Natural killer cell (primary cell): ENCODE data around the gene MRPS11. TPM values are rescaled to one million over a fixed set of nuclear protein-coding genes. Genes with fewer than 3 reads are reported as not detected.

Source experiments
- ATAC-seq, 3 donors: fragments of 150-1000 bp in 2 of 3; fragments of 200-7000 bp in 1 of 3; cut with Tn5 transposase; 1 replicate in 1 of 3; 2 replicates in 2 of 3; pipeline ENCODE4 v1.10.0; 2021; ENCODE audit warnings: mild to moderate bottlenecking in 2 of 3, moderate library complexity in 2 of 3
- DNase-seq, 2 donors: peaks; one replicate each; pipeline versions ENCODE4 v3.0.0 to v3.0.0-alpha.2; 2013 to 2021; ENCODE audit warnings: mixed read lengths in 1 of 2
- H3K27ac ChIP-seq: one replicate; pipeline ENCODE4 v1.5.1; 2013; ENCODE audit warnings: mild to moderate bottlenecking, low read length
- H3K27me3 ChIP-seq: one replicate; pipeline ENCODE4 v1.6.1; 2013; ENCODE audit warnings: low read length; ENCODE audit not compliant: control insufficient read depth, insufficient read depth
- H3K36me3 ChIP-seq: one replicate; pipeline ENCODE4 v1.6.1; 2013; ENCODE audit warnings: low read length; ENCODE audit not compliant: control insufficient read depth, insufficient read depth
- H3K4me1 ChIP-seq: one replicate; pipeline ENCODE4 v1.6.1; 2013; ENCODE audit warnings: low read length; ENCODE audit not compliant: control insufficient read depth, insufficient read depth
- H3K4me3 ChIP-seq: one replicate; pipeline ENCODE4 v1.5.1; 2013; ENCODE audit warnings: low read length
- H3K9me3 ChIP-seq: one replicate; pipeline ENCODE4 v1.6.1; 2013; ENCODE audit warnings: low read length; ENCODE audit not compliant: control insufficient read depth, insufficient read depth
- H3K27ac Mint-ChIP-seq, 2 donors: one replicate each; pipeline ENCODE4 v1.8.0; 2022; ENCODE audit warnings: mild to moderate bottlenecking in 2 of 2, mixed read lengths in 2 of 2, moderate library complexity in 1 of 2
- H3K27me3 Mint-ChIP-seq, 2 donors: one replicate each; pipeline ENCODE4 v1.8.0; 2022; ENCODE audit warnings: low read depth in 2 of 2, mixed read lengths in 2 of 2
- H3K36me3 Mint-ChIP-seq: one replicate; pipeline ENCODE4 v1.8.0; 2022; ENCODE audit warnings: mixed read lengths
- H3K4me1 Mint-ChIP-seq, 2 donors: one replicate each; pipeline ENCODE4 v1.8.0; 2022; ENCODE audit warnings: mixed read lengths in 2 of 2
- H3K4me3 Mint-ChIP-seq: one replicate; pipeline ENCODE4 v1.8.0; 2022; ENCODE audit warnings: mild to moderate bottlenecking, moderate library complexity, mixed read lengths
- H3K9me3 Mint-ChIP-seq, 2 donors: one replicate each; pipeline ENCODE4 v1.8.0; 2022; ENCODE audit warnings: mixed read lengths in 2 of 2
- WGBS: methylation state at CpG from one replicate; pipeline ENCODE4 v1.1.7; 2013; ENCODE audit warnings: missing lambda C conversion rate; ENCODE audit not compliant: insufficient coverage; 5-methylcytosine and 5-hydroxymethylcytosine counted together
- intact Hi-C: fragments of 100-400 bp; cut with micrococcal nuclease; formaldehyde crosslinking; loops from one replicate; pipeline ENCODE4 v1.14.2; 2022
- total RNA-seq, 4 donors: library from RNA; stranded (reverse); fragments of 120-200 nt in 1 of 4; gene quantifications; one replicate each; pipeline versions ENCODE4 v1.2.3 to v1.2.4, GENCODE V29; 2013 to 2022
- TF ChIP-seq, protein P1 (sequence below): fragments of 200-600 bp; IDR thresholded peaks from one replicate; pipeline ENCODE4 v1.8.0; 2022; ENCODE audit warnings: antibody characterized with exemption

The MRPS11 gene
- 10 to 100 TPM; 17.0 to 27.6 (median 22.4) TPM for total RNA-seq
- 37.2 TPM for total RNA-seq (2013)

DNA sequence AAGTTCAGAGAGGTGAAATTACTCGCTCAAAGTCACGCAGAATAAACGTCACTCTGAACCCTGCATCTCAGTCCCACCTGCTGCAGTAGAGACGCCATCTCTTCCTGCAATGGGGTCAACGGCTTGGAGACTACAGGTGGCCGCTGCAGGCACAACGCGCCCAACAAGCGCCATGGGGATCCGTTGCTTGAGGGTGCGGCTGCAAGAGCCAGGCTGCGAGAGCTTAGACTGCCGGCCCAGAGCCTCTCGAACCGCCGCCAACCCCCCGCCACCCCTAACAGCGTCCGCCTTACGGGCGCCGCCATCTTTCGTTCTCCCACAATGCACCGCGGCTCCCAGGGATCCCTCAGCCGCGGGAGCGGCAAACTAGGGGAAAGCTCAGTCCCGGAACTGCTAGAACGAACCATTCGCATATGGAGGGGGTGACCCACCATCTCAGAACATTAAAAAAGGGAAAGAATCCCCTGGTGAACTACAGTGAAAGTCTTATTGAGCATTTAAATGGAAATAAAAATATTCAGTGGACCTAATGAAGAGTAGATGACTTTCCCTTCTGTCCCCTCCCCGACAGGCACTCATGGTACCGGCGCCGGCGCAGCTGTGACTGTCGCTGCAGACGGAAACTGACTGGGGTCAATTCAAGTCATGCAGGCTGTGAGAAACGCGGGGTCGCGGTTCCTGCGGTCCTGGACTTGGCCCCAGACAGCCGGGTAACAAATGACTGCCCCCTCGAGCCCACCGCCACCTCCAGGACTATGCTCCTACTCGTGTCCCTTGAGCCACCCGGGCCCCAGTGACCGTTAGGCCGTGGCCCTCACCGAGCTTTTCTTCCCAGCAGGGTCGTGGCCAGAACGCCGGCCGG is at the start of gene MRPS11, which contains the start of gene MRPL46:
Gene MRPS11 (plus strand): TSS at position 636 of the 862 bp plus-strand sequence. CDS start 10 bp downstream, at position 646.
Gene MRPL46 (minus strand): TSS at position 316 of the 862 bp plus-strand sequence. CDS start 11 bp downstream, at position 305.
- Mint-ChIP-seq H3K4me1 (peaks cover 26 to 33% of the 10 kb centered on the region in 2 donors), H3K27ac (peak within 1 kb of the TSS; percentile 91 to 92), H3K27me3 (no peaks in the 10 kb centered on the region), H3K4me3 (peak within 1 kb of the TSS; percentile 91), H3K36me3 (peaks cover 7% of the 10 kb centered on the region), H3K9me3 (no peaks in the 10 kb centered on the region)
- Histone ChIP-seq H3K4me1 (peaks cover 16% of the 10 kb centered on the region), H3K9me3 (no peaks in the 10 kb centered on the region), H3K4me3 (peak within 1 kb of the TSS; percentile 78), H3K36me3 (peaks cover 22% of the 10 kb centered on the region), H3K27ac (peak within 1 kb of the TSS; percentile 91), H3K27me3 (no peaks in the 10 kb centered on the region)
- DNase-seq, result peak; percentile 87 to 95
- TF ChIP-seq, protein P1, sequence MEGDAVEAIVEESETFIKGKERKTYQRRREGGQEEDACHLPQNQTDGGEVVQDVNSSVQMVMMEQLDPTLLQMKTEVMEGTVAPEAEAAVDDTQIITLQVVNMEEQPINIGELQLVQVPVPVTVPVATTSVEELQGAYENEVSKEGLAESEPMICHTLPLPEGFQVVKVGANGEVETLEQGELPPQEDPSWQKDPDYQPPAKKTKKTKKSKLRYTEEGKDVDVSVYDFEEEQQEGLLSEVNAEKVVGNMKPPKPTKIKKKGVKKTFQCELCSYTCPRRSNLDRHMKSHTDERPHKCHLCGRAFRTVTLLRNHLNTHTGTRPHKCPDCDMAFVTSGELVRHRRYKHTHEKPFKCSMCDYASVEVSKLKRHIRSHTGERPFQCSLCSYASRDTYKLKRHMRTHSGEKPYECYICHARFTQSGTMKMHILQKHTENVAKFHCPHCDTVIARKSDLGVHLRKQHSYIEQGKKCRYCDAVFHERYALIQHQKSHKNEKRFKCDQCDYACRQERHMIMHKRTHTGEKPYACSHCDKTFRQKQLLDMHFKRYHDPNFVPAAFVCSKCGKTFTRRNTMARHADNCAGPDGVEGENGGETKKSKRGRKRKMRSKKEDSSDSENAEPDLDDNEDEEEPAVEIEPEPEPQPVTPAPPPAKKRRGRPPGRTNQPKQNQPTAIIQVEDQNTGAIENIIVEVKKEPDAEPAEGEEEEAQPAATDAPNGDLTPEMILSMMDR, result no peak
- ATAC-seq, result peak; percentile 91 to 96 (median 94)
- WGBS, result 0% methylated on average over 53 of the region's 55 CpGs
- intact Hi-C loops, result no loop called here

DNA sequence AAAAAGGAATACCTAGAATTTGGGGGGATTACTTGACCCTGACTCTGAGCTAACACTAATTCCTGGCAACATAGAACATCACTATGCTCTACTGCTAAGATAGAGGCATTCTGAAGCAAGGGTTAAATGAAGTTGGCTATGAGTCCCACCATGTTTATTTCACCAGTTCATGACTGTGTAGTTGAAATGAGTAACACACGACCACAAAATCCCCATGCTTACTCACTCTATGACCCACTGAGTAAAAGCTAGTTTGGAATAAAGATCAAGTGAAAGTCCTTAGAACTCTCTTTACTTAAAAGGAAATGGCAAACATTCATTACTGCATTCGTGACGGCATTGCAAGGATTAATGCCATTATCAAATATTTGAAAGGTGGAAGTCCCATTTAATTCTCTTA is 47.7 kb upstream of the MRPS11 start:
- Mint-ChIP-seq H3K9me3 (no peaks in the 10 kb centered on the region), H3K36me3 (no peaks in the 10 kb centered on the region), H3K4me1 (no peaks in the 10 kb centered on the region), H3K4me3 (no peak overlapping the region), H3K27me3 (peaks cover 6 to 32% of the 10 kb centered on the region in 2 donors), H3K27ac (no peak overlapping the region)
- H3K4me3 ChIP-seq, result no peak overlapping the region
- DNase-seq (no peak), ATAC-seq (no peak)
- TF ChIP-seq, protein P1, result no peak
- H3K9me3 ChIP-seq, result no peaks in the 10 kb centered on the region
- WGBS, result 80% methylated on average over 1 of the region's 3 CpGs
- H3K4me1 ChIP-seq, result no peaks in the 10 kb centered on the region
- H3K27me3 ChIP-seq, result no peaks in the 10 kb centered on the region
- intact Hi-C loops, result no loop called here
- H3K27ac ChIP-seq, result no peak overlapping the region
- H3K36me3 ChIP-seq, result no peaks in the 10 kb centered on the region

DNA sequence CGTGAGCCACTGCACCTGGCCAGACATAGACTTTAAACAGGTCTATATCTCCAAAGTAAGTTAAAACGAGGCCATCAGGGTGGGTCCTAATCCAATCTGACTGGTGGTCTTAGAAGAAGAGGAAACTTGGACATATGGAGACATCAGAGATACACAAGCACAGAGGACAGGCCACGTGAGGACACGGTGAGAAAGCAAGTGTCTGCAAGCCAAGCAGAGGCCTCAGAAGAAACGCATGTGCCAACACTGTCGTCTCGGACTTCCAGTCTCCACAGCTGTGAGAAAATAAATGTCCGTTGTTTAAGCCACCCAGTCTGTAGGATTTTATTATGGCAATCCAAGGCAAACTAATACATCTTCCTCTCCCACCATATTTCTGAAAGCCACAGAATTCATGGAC is 44.2 kb upstream of the MRPS11 start:
- H3K27me3 Mint-ChIP-seq, result peaks cover 1 to 26% of the 10 kb centered on the region in 2 donors

More for the DNA sequence above, 44.2 kb upstream of the MRPS11 start:
- Histone ChIP-seq H3K27me3 (no peaks in the 10 kb centered on the region), H3K4me3 (no peak overlapping the region), H3K36me3 (no peaks in the 10 kb centered on the region), H3K27ac (no peak overlapping the region), H3K9me3 (no peaks in the 10 kb centered on the region), H3K4me1 (no peaks in the 10 kb centered on the region)
- TF ChIP-seq, protein P1, result no peak
- intact Hi-C loops, result no loop called here
- Mint-ChIP-seq H3K4me3 (no peak overlapping the region), H3K4me1 (no peaks in the 10 kb centered on the region), H3K9me3 (no peaks in the 10 kb centered on the region), H3K27ac (no peak overlapping the region), H3K36me3 (no peaks in the 10 kb centered on the region)
- WGBS, result 85% methylated on average over 8 of the region's 8 CpGs
- ATAC-seq (no peak), DNase-seq (no peak)
